Prostate gland (tissue), 2 donors: ENCODE results near the gene ZNF232. TPM values are rescaled to one million over a fixed set of nuclear protein-coding genes. Genes with fewer than 3 reads are reported as not detected.
"Not testable (repeated sequence)": the region's sequence is repeated elsewhere in the genome, so short reads cannot be mapped to it uniquely, and the experiment has no call there.

Experiments
- DNase-seq: peaks from one replicate; pipeline ENCODE4 v3.0.0-alpha.2; 2019; ENCODE audit warnings: low spot score
- H3K27ac ChIP-seq, 2 donors: fragments of 200-600 bp; sonication (generic); 2 replicates each; pipeline ENCODE4 v1.5.1; 2017 to 2019
- H3K27me3 ChIP-seq: fragments of 200-600 bp; sonication (generic); replicated peaks from 2 replicates; pipeline ENCODE4 v1.5.1; 2019; ENCODE audit not compliant: insufficient read depth
- H3K36me3 ChIP-seq, 2 donors: fragments of 200-600 bp; sonication (generic); 1 replicate in 1 of 2; 2 replicates in 1 of 2; pipeline versions ENCODE4 v1.5.1 to v1.8.1; 2017 to 2019
- H3K4me1 ChIP-seq: fragments of 200-600 bp; sonication (generic); replicated peaks from 2 replicates; pipeline ENCODE4 v1.5.1; 2019
- H3K4me3 ChIP-seq, 2 donors: fragments of 200-600 bp; sonication (generic); 2 replicates each; pipeline ENCODE4 v1.5.1; 2017 to 2019
- H3K9me3 ChIP-seq: fragments of 200-600 bp; sonication (generic); 2 replicates; pipeline ENCODE4 v1.5.1; 2017
- CTCF ChIP-seq, 4 experiments: fragments of 200-600 bp in 2 of 4; fragments of 450-650 bp in 2 of 4; sonication (generic) in 2 of 4; IDR thresholded peaks; 1 replicate in 3 of 4; 2 replicates in 1 of 4; pipeline ENCODE4 v1.5.1; 2016 to 2019; ENCODE audit warnings: antibody characterized with exemption in 4 of 4, mild to moderate bottlenecking in 2 of 4, moderate library complexity in 2 of 4
- POLR2A ChIP-seq: fragments of 450-650 bp; IDR thresholded peaks from one replicate; pipeline ENCODE4 v1.6.1; 2016; ENCODE audit warnings: antibody characterized with exemption, mild to moderate bottlenecking
- POLR2AphosphoS5 ChIP-seq: sonication (generic); formaldehyde crosslinking; IDR thresholded peaks from one replicate; pipeline ENCODE4 v1.6.1; 2017; ENCODE audit warnings: antibody characterized with exemption
- WGBS: methylation state at CpG from one replicate; pipeline ENCODE4 v1.1.5; 2018; 5-methylcytosine and 5-hydroxymethylcytosine counted together
- intact Hi-C: fragments of 100-400 bp; cut with DNase I; formaldehyde crosslinking; loops from one replicate; pipeline ENCODE4 v1.14.2; 2022
- total RNA-seq, 2 donors: library from RNA; depleted of rRNA; stranded (reverse); fragments of >200 nt; gene quantifications; one replicate each; pipeline ENCODE4 v1.1.0, GENCODE V29; 2016

Gene ZNF232
- total RNA-seq, result 10 to 100 TPM; 14.3 TPM

GRCh38 chr17:5111402-5112204 is at the start of gene ZNF232:
ZNF232 (minus strand) TSS chr17:5111878; CDS start chr17:5111822, 56 bp downstream.
- Histone ChIP-seq H3K4me1 (no peaks in the 10 kb centered on the region), H3K27ac (peak within 1 kb of the TSS; percentile 59 to 73), H3K4me3 (peak within 1 kb of the TSS; percentile 77 to 82), H3K36me3 (no peaks in the 10 kb centered on the region), H3K9me3 (no peaks in the 10 kb centered on the region), H3K27me3 (peaks cover 11% of the 10 kb centered on the region)
- DNase-seq, result peak; percentile 94
- intact Hi-C loops, result no loop called here
- peak; percentile 98 for TF ChIP-seq POLR2AphosphoS5
- peak in 3 of 4 experiments; percentile 13 to 40 (median 32) for TF ChIP-seq CTCF (IDR thresholded peaks at IDR 0.05)
- TF ChIP-seq POLR2A, result peak; percentile 51
- under 1% methylated on average over 33 of the region's 69 CpGs for WGBS

- H3K4me3 ChIP-seq, DNase-seq, H3K27me3 ChIP-seq, H3K4me1 ChIP-seq, H3K27ac ChIP-seq, intact Hi-C loops, H3K36me3 ChIP-seq, H3K9me3 ChIP-seq: not testable (repeated sequence)
- WGBS, result 100% methylated on average over 1 of the region's 1 CpG
These were observed 49.0 kb upstream of the ZNF232 start for GRCh38 chr17:5160702-5161101.

DNA sequence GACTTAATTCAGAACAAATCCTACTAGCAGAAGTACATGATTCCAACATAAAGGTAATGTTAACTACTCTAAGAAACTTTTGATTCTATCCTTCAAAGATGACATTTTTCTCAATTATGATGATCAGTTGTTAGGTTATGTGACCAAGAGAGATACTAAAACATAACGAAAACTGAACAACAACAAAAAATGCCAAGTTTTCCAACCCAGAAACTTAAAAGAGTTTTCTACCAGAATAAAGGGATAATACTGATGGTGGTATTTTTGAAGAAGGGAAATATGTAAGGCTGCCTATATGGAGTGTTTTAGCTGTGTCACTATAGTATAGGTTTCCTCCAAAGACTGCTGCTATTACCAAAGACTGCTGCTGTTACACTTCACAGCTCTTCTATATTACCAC is 34.4 kb upstream of the ZNF232 start:
- H3K4me1 ChIP-seq, intact Hi-C loops, H3K36me3 ChIP-seq, H3K9me3 ChIP-seq, H3K27ac ChIP-seq, H3K4me3 ChIP-seq, DNase-seq, H3K27me3 ChIP-seq: not testable (repeated sequence)
- WGBS, result 81% methylated on average over 1 of the region's 1 CpG

DNA sequence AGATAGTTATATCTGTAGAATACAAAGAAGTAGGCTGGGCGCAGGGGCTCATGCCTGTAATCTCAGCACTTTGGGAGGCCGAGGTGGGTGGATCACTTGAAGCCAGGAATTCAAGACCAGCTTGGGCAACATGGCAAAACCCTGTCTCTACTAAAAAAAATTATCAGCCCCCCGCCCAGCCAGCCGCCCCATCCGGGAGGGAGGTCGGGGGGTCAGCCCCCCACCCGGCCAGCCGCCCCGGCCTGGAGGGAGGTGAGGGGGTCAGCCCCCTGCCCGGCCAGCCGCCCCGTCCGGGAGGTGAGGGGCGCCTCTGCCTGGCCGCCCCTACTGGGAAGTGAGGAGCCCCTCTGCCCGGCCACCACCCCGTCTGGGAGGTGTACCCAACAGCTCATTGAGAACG is 31.2 kb upstream of the ZNF232 start:
- H3K27me3 ChIP-seq, H3K4me3 ChIP-seq, intact Hi-C loops, DNase-seq, H3K4me1 ChIP-seq, H3K36me3 ChIP-seq, H3K27ac ChIP-seq, H3K9me3 ChIP-seq: not testable (repeated sequence)
- 87% methylated on average over 18 of the region's 18 CpGs for WGBS

GRCh38 chr17:5139458-5139732 is 27.7 kb upstream of the ZNF232 start:
- Histone ChIP-seq H3K9me3 (no peaks in the 10 kb centered on the region), H3K4me1 (no peaks in the 10 kb centered on the region), H3K4me3 (no peak overlapping the region), H3K36me3 (no peaks in the 10 kb centered on the region), H3K27me3 (no peaks in the 10 kb centered on the region), H3K27ac (no peak overlapping the region)
- no peak for DNase-seq
- TF ChIP-seq POLR2A (no peak), POLR2AphosphoS5 (no peak), CTCF (IDR thresholded peaks at IDR 0.05) (no peak)
- intact Hi-C loops, result no loop called here
- WGBS, result 96% methylated on average over 5 of the region's 5 CpGs

DNA sequence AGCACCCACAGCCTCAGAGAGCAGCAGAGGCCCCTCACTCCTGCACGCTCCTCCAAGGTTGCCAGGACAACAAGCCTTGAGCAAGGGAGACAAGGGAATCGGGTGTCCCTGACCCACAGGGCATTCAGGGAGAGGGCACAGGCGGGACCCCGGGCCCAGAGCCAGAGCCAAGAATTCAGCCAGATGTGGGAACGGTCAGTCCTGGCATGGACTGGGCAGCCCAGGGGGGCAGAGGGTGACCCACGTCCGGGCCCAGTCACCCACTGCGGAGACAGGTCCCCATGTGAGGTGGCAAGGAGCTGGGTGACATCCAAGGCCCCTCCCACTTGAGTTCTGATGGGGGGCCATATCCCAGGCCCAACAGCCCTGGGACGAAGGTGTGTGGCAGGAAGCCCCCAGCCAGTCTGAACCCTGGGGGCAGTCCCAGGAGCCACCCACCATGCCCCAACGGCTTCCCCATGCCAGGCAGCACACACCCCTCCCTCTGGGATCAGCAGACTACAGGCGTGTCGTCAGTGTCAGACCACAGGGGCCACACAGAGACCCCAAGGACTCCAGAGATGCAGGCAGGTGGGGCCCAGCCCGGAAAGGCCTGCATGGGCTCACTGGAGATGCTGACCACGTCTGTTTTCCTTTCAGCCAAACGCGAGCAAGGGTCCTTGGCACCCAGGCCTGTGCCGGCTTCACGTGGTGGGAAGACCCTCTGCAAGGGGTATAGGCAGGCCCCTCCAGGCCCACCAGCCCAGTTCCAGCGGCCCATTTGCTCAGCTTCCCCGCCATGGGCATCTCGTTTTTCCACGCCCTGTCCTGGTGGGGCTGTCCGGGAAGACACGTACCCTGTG is 27.2 kb upstream of the ZNF232 start:
- H3K27me3 ChIP-seq, result no peaks in the 10 kb centered on the region
- no peak for DNase-seq
- no peak for TF ChIP-seq POLR2AphosphoS5
- TF ChIP-seq POLR2A, result no peak
- TF ChIP-seq CTCF (IDR thresholded peaks at IDR 0.05), result no peak

DNA sequence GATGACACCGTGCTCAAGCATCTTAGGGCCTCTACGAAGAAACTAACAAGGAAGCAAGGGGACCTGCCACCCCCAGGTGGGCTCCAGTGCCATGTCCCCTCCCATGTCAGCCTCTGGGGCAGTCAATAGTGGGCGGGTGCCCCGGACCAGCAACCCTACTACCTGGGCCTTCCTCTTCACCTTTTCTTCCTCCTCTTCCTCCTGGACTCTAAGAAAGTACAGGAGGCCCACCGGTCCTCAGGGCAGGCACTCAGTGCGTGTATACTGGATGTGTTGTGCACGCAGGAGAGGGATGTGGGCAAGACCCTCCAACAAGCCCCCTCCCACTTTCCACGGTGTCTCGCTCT is 26.5 kb upstream of the ZNF232 start:
- 90% methylated on average over 9 of the region's 9 CpGs for WGBS
- intact Hi-C loops, H3K9me3 ChIP-seq, H3K27ac ChIP-seq, DNase-seq, H3K36me3 ChIP-seq, H3K4me1 ChIP-seq, H3K4me3 ChIP-seq, H3K27me3 ChIP-seq: not testable (repeated sequence)

More for the DNA sequence above, 27.2 kb upstream of the ZNF232 start:
- Histone ChIP-seq H3K36me3 (no peaks in the 10 kb centered on the region), H3K4me3 (no peak overlapping the region), H3K27ac (no peak overlapping the region), H3K4me1 (no peaks in the 10 kb centered on the region), H3K9me3 (no peaks in the 10 kb centered on the region)
- WGBS, result 92% methylated on average over 24 of the region's 24 CpGs
- intact Hi-C loops, result no loop called here

- H3K27ac ChIP-seq, H3K9me3 ChIP-seq, intact Hi-C loops, H3K4me3 ChIP-seq, H3K4me1 ChIP-seq, DNase-seq, H3K36me3 ChIP-seq, H3K27me3 ChIP-seq: not testable (repeated sequence)
- 87% methylated on average over 15 of the region's 15 CpGs for WGBS
These were observed 26.0 kb upstream of the ZNF232 start for GRCh38 chr17:5137511-5138197.
